HepG2 (cell line): ENCODE measurements around the gene IDH3A. TPM values are rescaled to one million over a fixed set of nuclear protein-coding genes. Genes with fewer than 3 reads are reported as not detected.

ENCODE experiments used
- ATAC-seq: fragments of 200-7000 bp; cut with Tn5 transposase; 3 replicates; pipeline ENCODE4 v1.9.1; 2020; ENCODE audit warnings: mild to moderate bottlenecking, moderate library complexity
- BruUV-seq: library from RNA; stranded (reverse); fragments of 400-500 nt; replicated peaks from 2 replicates; lab custom pipeline; 2021; lab: Mats Ljungman, UMichigan
- CTCF ChIA-PET: fragments of 300-600 bp; formaldehyde crosslinking; extraction: SDS; loops from one replicate; lab custom pipeline; 2021; ENCODE audit warnings: low total read pairs, inconsistent platforms, low intra/inter-chr PET ratio; lab: Yijun Ruan, JAX
- POLR2A ChIA-PET: fragments of 350-600 bp; sonication (Branson Sonifier 250); formaldehyde crosslinking; loops from one replicate; lab custom pipeline; 2020; ENCODE audit warnings: antibody characterized with exemption, inconsistent platforms; lab: Yijun Ruan, JAX
- DNase-seq: peaks from one replicate; pipeline ENCODE4 v3.0.0-alpha.2; 2015; ENCODE audit warnings: low spot score
- FAIRE-seq: peaks from 3 replicates; lab custom pipeline; 2011; peaks lifted over from hg19 to GRCh38; lab: Jason Lieb, UNC
- H2AFZ ChIP-seq: one replicate; pipeline ENCODE4 v1.6.1; 2011; ENCODE audit warnings: low read length, inconsistent platforms
- H3K27ac ChIP-seq: fragments of 300-600 bp; 3 replicates; pipeline ENCODE4 v1.8.0; 2011; ENCODE audit warnings: mixed run types, mild to moderate bottlenecking, mixed read lengths, low read length, inconsistent platforms; ENCODE audit not compliant: insufficient read depth; ENCODE audit errors: extremely low read length
- H3K27me3 ChIP-seq, 2 experiments: fragments of 200-600 bp in 1 of 2; 2 replicates in 1 of 2; 3 replicates in 1 of 2; pipeline versions ENCODE4 v1.6.0 to v1.8.0; 2011; ENCODE audit warnings: low read length in 2 of 2, mild to moderate bottlenecking in 2 of 2, moderate library complexity in 2 of 2, inconsistent platforms in 1 of 2; ENCODE audit not compliant: insufficient read depth in 2 of 2, control insufficient read depth in 1 of 2
- H3K36me3 ChIP-seq, 2 experiments: fragments of 200-600 bp in 1 of 2; replicated peaks in 1 of 2; 2 replicates in 1 of 2; 3 replicates in 1 of 2; pipeline versions ENCODE4 v1.5.1 to v1.8.0; 2011; ENCODE audit warnings: low read length in 2 of 2, inconsistent platforms in 1 of 2; ENCODE audit not compliant: insufficient read depth in 2 of 2, control insufficient read depth in 1 of 2
- H3K4me1 ChIP-seq: 2 replicates; pipeline ENCODE4 v1.5.1; 2012; ENCODE audit warnings: low read length, inconsistent platforms; ENCODE audit not compliant: insufficient read depth
- H3K4me2 ChIP-seq: 2 replicates; pipeline ENCODE4 v1.6.0; 2011; ENCODE audit warnings: low read depth, low read length, inconsistent platforms
- H3K4me3 ChIP-seq, 3 experiments: fragments of 200-600 bp in 1 of 3; sonication (generic), shearing (Covaris generic) in 1 of 3; replicated peaks in 1 of 3; 2 replicates each; pipeline ENCODE4 v1.5.1; 2011 to 2016; ENCODE audit warnings: low read length in 3 of 3, inconsistent platforms in 2 of 3, low read depth in 2 of 3, mild to moderate bottlenecking in 2 of 3, control low read depth in 1 of 3, mixed read lengths in 1 of 3; ENCODE audit not compliant: insufficient read depth in 1 of 3
- H3K79me2 ChIP-seq: one replicate; pipeline ENCODE4 v1.6.1; 2011; ENCODE audit warnings: low read length, inconsistent platforms; ENCODE audit not compliant: insufficient read depth
- H3K9ac ChIP-seq: 2 replicates; pipeline ENCODE4 v1.6.0; 2011; ENCODE audit warnings: mild to moderate bottlenecking, low read depth, low read length, inconsistent platforms; ENCODE audit not compliant: insufficient read depth
- H3K9me3 ChIP-seq: 2 replicates; pipeline ENCODE4 v1.5.1; 2012; ENCODE audit warnings: mild to moderate bottlenecking, low read length
- H4K20me1 ChIP-seq: 2 replicates; pipeline ENCODE4 v1.6.0; 2011; ENCODE audit warnings: inconsistent platforms, mild to moderate bottlenecking, low read length, moderate library complexity; ENCODE audit not compliant: insufficient read depth
- DNMT1 ChIP-seq: sonication (generic); formaldehyde crosslinking; IDR thresholded peaks from 2 replicates; pipeline ENCODE4 v1.5.1; 2020; ENCODE audit warnings: mild to moderate bottlenecking, missing genetic modification reagents
- HNRNPL ChIP-seq: fragments of 200-400 bp; formaldehyde crosslinking; IDR thresholded peaks from 2 replicates; pipeline ENCODE4 v1.6.1; 2017; ENCODE audit warnings: mild to moderate bottlenecking, low read depth, low read length
- MTA3 ChIP-seq: sonication (generic); formaldehyde crosslinking; IDR thresholded peaks from 2 replicates; pipeline ENCODE4 v1.4.0; 2020; ENCODE audit warnings: missing genetic modification reagents
- SAP130 ChIP-seq: IDR thresholded peaks from 2 replicates; pipeline ENCODE4 v1.6.1; 2016; ENCODE audit warnings: low read depth
- THYN1 ChIP-seq: sonication (generic); formaldehyde crosslinking; IDR thresholded peaks from 2 replicates; pipeline ENCODE4 v1.8.1; 2023; ENCODE audit warnings: low read depth, mild to moderate bottlenecking, moderate library complexity, missing genetic modification reagents, borderline replicate concordance
- ZBTB1 ChIP-seq: sonication (generic); formaldehyde crosslinking; IDR thresholded peaks from 2 replicates; pipeline ENCODE4 v1.4.0; 2020; ENCODE audit warnings: missing genetic modification reagents, borderline replicate concordance
- ZFAT ChIP-seq: sonication (generic); formaldehyde crosslinking; conservative IDR thresholded peaks from 2 replicates; pipeline ENCODE4 v1.8.1; 2023; ENCODE audit warnings: missing genetic modification reagents, inconsistent platforms
- ZNF34 ChIP-seq: sonication (generic); formaldehyde crosslinking; IDR thresholded peaks from 2 replicates; pipeline ENCODE4 v1.4.0; 2020; ENCODE audit warnings: mild to moderate bottlenecking, missing genetic modification reagents, borderline replicate concordance
- ZNF75D ChIP-seq: sonication (generic); formaldehyde crosslinking; IDR thresholded peaks from 2 replicates; pipeline ENCODE4 v1.8.1; 2023; ENCODE audit warnings: missing genetic modification reagents, mild to moderate bottlenecking, borderline replicate concordance
- ZNF780A ChIP-seq: sonication (generic); formaldehyde crosslinking; IDR thresholded peaks from 2 replicates; pipeline ENCODE4 v1.8.0; 2022; ENCODE audit warnings: mild to moderate bottlenecking, missing genetic modification reagents, moderate library complexity
- WGBS: methylation state at CpG from one replicate; pipeline ENCODE4 v1.1.6; 2017; ENCODE audit warnings: low lambda C conversion rate; 5-methylcytosine and 5-hydroxymethylcytosine counted together
- in situ Hi-C: cut with HindIII; loops from 2 replicates; pipeline ENCODE4 v1.10.0; 2017; ENCODE audit warnings: low pct_unique_long_range_greater_than_20kb; ENCODE audit not compliant: extremely low pct_ligation_motif_present
- intact Hi-C: fragments of 100-400 bp; cut with micrococcal nuclease; formaldehyde crosslinking; loops from one replicate; pipeline ENCODE4 v1.10.0; 2022; ENCODE audit not compliant: unreplicated experiment
- polyA plus RNA-seq, 8 experiments: library from polyadenylated mRNA; depleted of rRNA in 3 of 8; stranded (reverse) in 7 of 8; unstranded in 1 of 8; fragments of >200 nt; fragmentation: Illumina TruSeq in 4 of 8; extraction: Trizol in 4 of 8; gene quantifications; 2 replicates each; pipeline versions ENCODE4 v1.2.1 to v1.2.3, GENCODE V29; 2011 to 2016; ENCODE audit warnings: low read depth in 4 of 8, missing spikeins in 1 of 8, mixed read lengths in 1 of 8; ENCODE audit not compliant: insufficient read depth in 1 of 8
- total RNA-seq, 5 experiments: library from RNA; depleted of rRNA; stranded (reverse); fragments of >200 nt; fragmentation: Illumina TruSeq; extraction: Trizol; gene quantifications; 2 replicates each; pipeline ENCODE4 v1.2.3, GENCODE V29; 2016; ENCODE audit warnings: low read depth in 1 of 5
- TF ChIP-seq, protein P1 (sequence below): sonication (generic); formaldehyde crosslinking; IDR thresholded peaks from 2 replicates; pipeline ENCODE4 v1.8.0; 2022; ENCODE audit warnings: mild to moderate bottlenecking, missing genetic modification reagents, borderline replicate concordance
- TF ChIP-seq, protein P2 (sequence below): fragments of 450-650 bp; IDR thresholded peaks from 2 replicates; pipeline ENCODE4 v1.6.1; 2016
- TF ChIP-seq, protein P3 (sequence below), 2 experiments: sonication (generic) in 1 of 2; formaldehyde crosslinking in 1 of 2; IDR thresholded peaks; 2 replicates each; pipeline versions ENCODE4 v1.6.1 to v1.9.0; 2014 to 2022; ENCODE audit warnings: antibody characterized with exemption in 1 of 2, borderline replicate concordance in 1 of 2, inconsistent platforms in 1 of 2, low read depth in 1 of 2, missing genetic modification reagents in 1 of 2
- TF ChIP-seq, protein P4 (sequence below): sonication (generic); formaldehyde crosslinking; IDR thresholded peaks from 2 replicates; pipeline ENCODE4 v1.4.0; 2020; ENCODE audit warnings: missing genetic modification reagents, low read depth, mild to moderate bottlenecking, borderline replicate concordance

Gene IDH3A
- total and polyA plus RNA-seq, 2 of the 13 experiments (the other 11 are each of a cell fraction or from before 2014, with no cell fraction given) = 40.7 to 50.7 TPM

DNA sequence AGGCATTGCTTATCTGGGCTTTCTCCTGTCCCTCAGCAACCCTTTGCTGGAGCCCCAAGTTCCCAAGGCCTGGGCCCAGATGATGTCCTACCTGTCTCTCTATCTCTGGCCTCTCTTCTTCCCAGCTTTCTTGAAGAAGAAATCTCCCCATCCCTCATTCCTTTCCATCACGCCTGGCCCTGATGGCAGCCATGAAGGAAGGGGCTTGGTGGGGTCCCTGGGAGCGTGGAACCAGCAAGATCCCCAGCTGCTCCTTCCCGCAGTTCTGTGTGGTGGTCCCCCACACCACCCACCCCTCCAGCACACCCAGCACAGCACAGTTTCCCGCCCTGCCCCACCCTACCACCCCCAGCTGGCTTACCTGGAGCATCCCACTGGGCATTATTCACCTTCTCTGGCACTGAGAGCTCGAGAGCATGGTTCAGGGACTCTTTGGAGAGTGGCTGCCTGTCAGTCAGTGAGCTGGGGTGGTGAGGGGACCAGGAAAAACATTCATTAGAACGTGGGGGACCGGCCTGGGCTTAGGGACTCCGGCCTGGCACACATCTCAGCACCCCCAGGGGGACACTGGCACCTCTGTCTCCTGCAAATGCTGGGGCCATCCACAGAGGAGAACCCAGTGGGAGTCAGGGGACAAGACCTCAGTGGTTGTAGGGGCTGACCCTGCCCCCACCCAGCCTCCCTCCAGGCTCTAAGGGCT, 58.6 kb downstream of the IDH3A start:
- BruUV-seq = no TSS peak
- Histone ChIP-seq H3K9ac (no peak overlapping the region), H3K27ac (no peak overlapping the region), H2AFZ (no peak overlapping the region), H3K9me3 (no peaks in the 10 kb centered on the region), H3K79me2 (no peaks in the 10 kb centered on the region), H3K4me2 (no peak overlapping the region), H3K4me3 (no peak overlapping the region), H4K20me1 (no peaks in the 10 kb centered on the region), H3K36me3 (no peaks in the 10 kb centered on the region), H3K4me1 (no peaks in the 10 kb centered on the region), H3K27me3 (peaks cover 9 to 49% of the 10 kb centered on the region in 2 experiments; a peak in 4 of 5 replicates)
- ATAC-seq (no peak), DNase-seq (no peak), FAIRE-seq (no peak)
- intact Hi-C loops = no loop called here
- ChIA-PET CTCF (no interaction called here), POLR2A (no interaction called here)
- in situ Hi-C loops = no loop called here
- WGBS = 9% methylated on average over 4 of the region's 8 CpGs
- TF ChIP-seq, protein P1, sequence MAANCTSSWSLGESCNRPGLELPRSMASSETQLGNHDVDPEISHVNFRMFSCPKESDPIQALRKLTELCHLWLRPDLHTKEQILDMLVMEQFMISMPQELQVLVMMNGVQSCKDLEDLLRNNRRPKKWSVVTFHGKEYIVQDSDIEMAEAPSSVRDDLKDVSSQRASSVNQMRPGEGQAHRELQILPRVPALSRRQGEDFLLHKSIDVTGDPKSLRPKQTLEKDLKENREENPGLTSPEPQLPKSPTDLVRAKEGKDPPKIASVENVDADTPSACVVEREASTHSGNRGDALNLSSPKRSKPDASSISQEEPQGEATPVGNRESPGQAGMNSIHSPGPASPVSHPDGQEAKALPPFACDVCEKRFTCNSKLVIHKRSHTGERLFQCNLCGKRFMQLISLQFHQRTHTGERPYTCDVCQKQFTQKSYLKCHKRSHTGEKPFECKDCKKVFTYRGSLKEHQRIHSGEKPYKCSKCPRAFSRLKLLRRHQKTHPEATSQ (CRISPR knock-in tag) = no peak
- TF ChIP-seq, protein P2, sequence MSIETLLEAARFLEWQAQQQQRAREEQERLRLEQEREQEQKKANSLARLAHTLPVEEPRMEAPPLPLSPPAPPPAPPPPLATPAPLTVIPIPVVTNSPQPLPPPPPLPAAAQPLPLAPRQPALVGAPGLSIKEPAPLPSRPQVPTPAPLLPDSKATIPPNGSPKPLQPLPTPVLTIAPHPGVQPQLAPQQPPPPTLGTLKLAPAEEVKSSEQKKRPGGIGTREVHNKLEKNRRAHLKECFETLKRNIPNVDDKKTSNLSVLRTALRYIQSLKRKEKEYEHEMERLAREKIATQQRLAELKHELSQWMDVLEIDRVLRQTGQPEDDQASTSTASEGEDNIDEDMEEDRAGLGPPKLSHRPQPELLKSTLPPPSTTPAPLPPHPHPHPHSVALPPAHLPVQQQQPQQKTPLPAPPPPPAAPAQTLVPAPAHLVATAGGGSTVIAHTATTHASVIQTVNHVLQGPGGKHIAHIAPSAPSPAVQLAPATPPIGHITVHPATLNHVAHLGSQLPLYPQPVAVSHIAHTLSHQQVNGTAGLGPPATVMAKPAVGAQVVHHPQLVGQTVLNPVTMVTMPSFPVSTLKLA = no peak
- no peak for TF ChIP-seq ZNF34 (CRISPR knock-in tag)
- TF ChIP-seq SAP130 (CRISPR knock-in tag) = no peak
- TF ChIP-seq HNRNPL = no peak
- TF ChIP-seq, protein P3, sequence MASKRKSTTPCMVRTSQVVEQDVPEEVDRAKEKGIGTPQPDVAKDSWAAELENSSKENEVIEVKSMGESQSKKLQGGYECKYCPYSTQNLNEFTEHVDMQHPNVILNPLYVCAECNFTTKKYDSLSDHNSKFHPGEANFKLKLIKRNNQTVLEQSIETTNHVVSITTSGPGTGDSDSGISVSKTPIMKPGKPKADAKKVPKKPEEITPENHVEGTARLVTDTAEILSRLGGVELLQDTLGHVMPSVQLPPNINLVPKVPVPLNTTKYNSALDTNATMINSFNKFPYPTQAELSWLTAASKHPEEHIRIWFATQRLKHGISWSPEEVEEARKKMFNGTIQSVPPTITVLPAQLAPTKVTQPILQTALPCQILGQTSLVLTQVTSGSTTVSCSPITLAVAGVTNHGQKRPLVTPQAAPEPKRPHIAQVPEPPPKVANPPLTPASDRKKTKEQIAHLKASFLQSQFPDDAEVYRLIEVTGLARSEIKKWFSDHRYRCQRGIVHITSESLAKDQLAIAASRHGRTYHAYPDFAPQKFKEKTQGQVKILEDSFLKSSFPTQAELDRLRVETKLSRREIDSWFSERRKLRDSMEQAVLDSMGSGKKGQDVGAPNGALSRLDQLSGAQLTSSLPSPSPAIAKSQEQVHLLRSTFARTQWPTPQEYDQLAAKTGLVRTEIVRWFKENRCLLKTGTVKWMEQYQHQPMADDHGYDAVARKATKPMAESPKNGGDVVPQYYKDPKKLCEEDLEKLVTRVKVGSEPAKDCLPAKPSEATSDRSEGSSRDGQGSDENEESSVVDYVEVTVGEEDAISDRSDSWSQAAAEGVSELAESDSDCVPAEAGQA (IDR thresholded peaks at IDR 0.05; ENCODE audit: low read depth) = no peak
- TF ChIP-seq, protein P3 (CRISPR knock-in tag; IDR thresholded peaks at IDR 0.05; ENCODE audit: borderline replicate concordance) = no peak
- TF ChIP-seq ZBTB1 = no peak
- TF ChIP-seq THYN1 (CRISPR knock-in tag) = no peak
- TF ChIP-seq, protein P4, sequence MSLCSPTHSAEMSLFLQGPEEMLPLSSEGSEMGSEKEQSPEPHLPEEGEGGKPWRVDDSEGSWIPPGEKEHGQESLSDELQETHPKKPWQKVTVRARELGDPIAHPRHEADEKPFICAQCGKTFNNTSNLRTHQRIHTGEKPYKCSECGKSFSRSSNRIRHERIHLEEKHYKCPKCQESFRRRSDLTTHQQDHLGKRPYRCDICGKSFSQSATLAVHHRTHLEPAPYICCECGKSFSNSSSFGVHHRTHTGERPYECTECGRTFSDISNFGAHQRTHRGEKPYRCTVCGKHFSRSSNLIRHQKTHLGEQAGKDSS (CRISPR knock-in tag) = no peak
- TF ChIP-seq MTA3 (CRISPR knock-in tag) = no peak
- no peak for TF ChIP-seq ZNF75D
- no peak for TF ChIP-seq ZNF780A (CRISPR knock-in tag)
- TF ChIP-seq DNMT1 = no peak
- TF ChIP-seq ZFAT (CRISPR knock-in tag) = no peak
